ENCODE results near the gene MKRN1.
A peak's percentile ranks its signal among the peaks of the same experiment; 100 is the strongest.
"Not testable (repeated sequence)": the region's sequence is repeated elsewhere in the genome, so short reads cannot be mapped to it uniquely, and the experiment has no call there.

MKRN1 gene

GRCh38 chr7:140479062-140479738 lies at the start of gene MKRN1:
Gene MKRN1, minus strand, starts transcription at chr7:140479505. Its CDS starts 161 bp downstream, at chr7:140479344.
- DNase-seq (ENCODE audit: low spot score), result peak; percentile 97

GRCh38 chr7:140526787-140527664 lies 47.7 kb upstream of the MKRN1 start:
- DNase-seq (ENCODE audit: low spot score), result no peak

- no peak for DNase-seq (ENCODE audit: low spot score)
Observed at GRCh38 chr7:140526214-140526613, 46.9 kb upstream of the MKRN1 start.

GRCh38 chr7:140525743-140526142 lies 46.4 kb upstream of the MKRN1 start:
- DNase-seq (ENCODE audit: low spot score), result no peak

- DNase-seq (ENCODE audit: low spot score), result no peak
Observed at GRCh38 chr7:140521421-140521820, 42.1 kb upstream of the MKRN1 start.

- no peak for DNase-seq (ENCODE audit: low spot score)
Observed at GRCh38 chr7:140519007-140519399, 39.7 kb upstream of the MKRN1 start.

- DNase-seq (ENCODE audit: low spot score), result peak; percentile 50
Observed at GRCh38 chr7:140518370-140519006, 39.2 kb upstream of the MKRN1 start.

- DNase-seq (ENCODE audit: low spot score), result peak; percentile 94
Observed at GRCh38 chr7:140517546-140518369, 38.5 kb upstream of the MKRN1 start.

GRCh38 chr7:140512317-140513000 lies 33.2 kb upstream of the MKRN1 start:
- no peak for DNase-seq (ENCODE audit: low spot score)

GRCh38 chr7:140509789-140510188 lies 30.5 kb upstream of the MKRN1 start:
- DNase-seq (ENCODE audit: low spot score), result no peak

GRCh38 chr7:140507556-140507955 lies 28.3 kb upstream of the MKRN1 start:
- DNase-seq (ENCODE audit: low spot score), result not testable (repeated sequence)

GRCh38 chr7:140506788-140507464 lies 27.6 kb upstream of the MKRN1 start:
- DNase-seq (ENCODE audit: low spot score), result peak; percentile 67

GRCh38 chr7:140501966-140502365 lies 22.7 kb upstream of the MKRN1 start:
- no peak for DNase-seq (ENCODE audit: low spot score)

- DNase-seq (ENCODE audit: low spot score), result not testable (repeated sequence)
Observed at GRCh38 chr7:140497807-140498206, 18.5 kb upstream of the MKRN1 start.

- DNase-seq (ENCODE audit: low spot score), result no peak
Observed at GRCh38 chr7:140497241-140497769, 18.0 kb upstream of the MKRN1 start.

GRCh38 chr7:140495514-140496097 lies 16.3 kb upstream of the MKRN1 start:
- DNase-seq (ENCODE audit: low spot score), result no peak

- DNase-seq (ENCODE audit: low spot score), result no peak
Observed at GRCh38 chr7:140494867-140495266, 15.6 kb upstream of the MKRN1 start.

GRCh38 chr7:140489026-140489359 lies 9.7 kb upstream of the MKRN1 start:
- no peak for DNase-seq (ENCODE audit: low spot score)

GRCh38 chr7:140485500-140486265 lies 6.4 kb upstream of the MKRN1 start:
- no peak for DNase-seq (ENCODE audit: low spot score)

Measured in iPS-NIHi11 (cell line).